ENCODE results near the gene CD207. TPM values are rescaled to one million over a fixed set of nuclear protein-coding genes. Genes with fewer than 3 reads are reported as not detected.

The CD207 gene
- total and polyA plus RNA-seq, 2 of the 8 experiments (the other 6 are each of a cell fraction or from before 2014, with no cell fraction given) = not detected

- no peak for TF ChIP-seq CBX8 (IDR thresholded peaks at IDR 0.05; ENCODE audit: borderline replicate concordance, low read depth, low read length)
- no peak for TF ChIP-seq POLR2AphosphoS5 (IDR thresholded peaks at IDR 0.05; ENCODE audit: low read depth, low read length)
- TF ChIP-seq, protein P1, sequence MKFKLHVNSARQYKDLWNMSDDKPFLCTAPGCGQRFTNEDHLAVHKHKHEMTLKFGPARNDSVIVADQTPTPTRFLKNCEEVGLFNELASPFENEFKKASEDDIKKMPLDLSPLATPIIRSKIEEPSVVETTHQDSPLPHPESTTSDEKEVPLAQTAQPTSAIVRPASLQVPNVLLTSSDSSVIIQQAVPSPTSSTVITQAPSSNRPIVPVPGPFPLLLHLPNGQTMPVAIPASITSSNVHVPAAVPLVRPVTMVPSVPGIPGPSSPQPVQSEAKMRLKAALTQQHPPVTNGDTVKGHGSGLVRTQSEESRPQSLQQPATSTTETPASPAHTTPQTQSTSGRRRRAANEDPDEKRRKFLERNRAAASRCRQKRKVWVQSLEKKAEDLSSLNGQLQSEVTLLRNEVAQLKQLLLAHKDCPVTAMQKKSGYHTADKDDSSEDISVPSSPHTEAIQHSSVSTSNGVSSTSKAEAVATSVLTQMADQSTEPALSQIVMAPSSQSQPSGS (IDR thresholded peaks at IDR 0.05; ENCODE audit: low read length) = no peak
- TF ChIP-seq TAF7 (optimal IDR thresholded peaks at IDR 0.05; ENCODE audit: borderline replicate concordance, low read depth, low read length) = no peak
Measured at GRCh38 chr2:70822843-70823242, 12.8 kb downstream of the CD207 start (continued).

All from H1 (cell line).